ENCODE data around the gene SNX21. TPM values are rescaled to one million over a fixed set of nuclear protein-coding genes. Genes with fewer than 3 reads are reported as not detected.
"Not testable (repeated sequence)": the region's sequence is repeated elsewhere in the genome, so short reads cannot be mapped to it uniquely, and the experiment has no call there.

Gene SNX21
- total RNA-seq, 3 donors from 2014 or later (not counting 1 experiment from before 2014, with no cell fraction given) = 0.99 to 1.7 (median 1.2) TPM

- DNase-seq = no peak
- H3K27ac ChIP-seq (ENCODE audit: low read length) = no peak overlapping the region
- no peak overlapping the region for H3K4me3 Mint-ChIP-seq
Measured at GRCh38 chr20:45796337-45797065, 37.1 kb upstream of the SNX21 start.

GRCh38 chr20:45797510-45797909, 36.1 kb upstream of the SNX21 start:
- no CpG with 5 or more reads among the region's 1 CpG for WGBS (ENCODE audit: insufficient coverage)
- H3K9me3 Mint-ChIP-seq; intact Hi-C loops (cut with micrococcal nuclease); DNase-seq; ATAC-seq; H3K27me3 ChIP-seq (ENCODE audit: control insufficient read depth, insufficient read depth, low read length); H3K4me3 Mint-ChIP-seq; H3K9me3 ChIP-seq (ENCODE audit: control insufficient read depth, insufficient read depth, low read length); H3K27ac Mint-ChIP-seq; H3K4me3 ChIP-seq (ENCODE audit: low read length); H3K36me3 Mint-ChIP-seq; H3K27ac ChIP-seq (ENCODE audit: low read length); H3K27me3 Mint-ChIP-seq (ENCODE audit: low read depth in 2 of 2): not testable (repeated sequence)
- Histone ChIP-seq H3K36me3 (ENCODE audit: control insufficient read depth, insufficient read depth, low read length) (peaks cover 37% of the 10 kb centered on the region), H3K4me1 (ENCODE audit: control insufficient read depth, insufficient read depth, low read length) (peaks cover 15% of the 10 kb centered on the region)
- H3K4me1 Mint-ChIP-seq = peaks cover 16 to 21% of the 10 kb centered on the region in 2 donors

More at GRCh38 chr20:45796337-45797065, 37.1 kb upstream of the SNX21 start:
- Histone ChIP-seq H3K27me3 (ENCODE audit: control insufficient read depth, insufficient read depth, low read length) (no peaks in the 10 kb centered on the region), H3K36me3 (ENCODE audit: control insufficient read depth, insufficient read depth, low read length) (peaks cover 27% of the 10 kb centered on the region), H3K4me1 (ENCODE audit: control insufficient read depth, insufficient read depth, low read length) (peaks cover 22% of the 10 kb centered on the region), H3K4me3 (ENCODE audit: low read length) (no peak overlapping the region), H3K9me3 (ENCODE audit: control insufficient read depth, insufficient read depth, low read length) (no peaks in the 10 kb centered on the region)
- Mint-ChIP-seq H3K27me3 (ENCODE audit: low read depth in 2 of 2) (no peaks in the 10 kb centered on the region), H3K27ac (no peak overlapping the region), H3K4me1 (peaks cover 21 to 28% of the 10 kb centered on the region in 2 donors), H3K9me3 (no peaks in the 10 kb centered on the region), H3K36me3 (no peaks in the 10 kb centered on the region)
- TF ChIP-seq CTCF (IDR thresholded peaks at IDR 0.05) = no peak
- 96% methylated on average over 11 of the region's 11 CpGs for WGBS (ENCODE audit: insufficient coverage)
- intact Hi-C loops (cut with micrococcal nuclease) = no loop called here
- no peak for ATAC-seq

- ATAC-seq; H3K27ac ChIP-seq (ENCODE audit: low read length); DNase-seq; H3K4me3 Mint-ChIP-seq; H3K9me3 Mint-ChIP-seq; intact Hi-C loops (cut with micrococcal nuclease); H3K27me3 ChIP-seq (ENCODE audit: control insufficient read depth, insufficient read depth, low read length); H3K27ac Mint-ChIP-seq; H3K27me3 Mint-ChIP-seq (ENCODE audit: low read depth in 2 of 2); H3K36me3 Mint-ChIP-seq; H3K9me3 ChIP-seq (ENCODE audit: control insufficient read depth, insufficient read depth, low read length); H3K4me3 ChIP-seq (ENCODE audit: low read length): not testable (repeated sequence)
- WGBS (ENCODE audit: insufficient coverage) = 100% methylated on average over 2 of the region's 3 CpGs
- H3K36me3 ChIP-seq (ENCODE audit: control insufficient read depth, insufficient read depth, low read length) = peaks cover 40% of the 10 kb centered on the region
- peaks cover 11% of the 10 kb centered on the region for H3K4me1 ChIP-seq (ENCODE audit: control insufficient read depth, insufficient read depth, low read length)
- peaks cover 11 to 16% of the 10 kb centered on the region in 2 donors for H3K4me1 Mint-ChIP-seq
Measured at GRCh38 chr20:45797955-45798354, 35.6 kb upstream of the SNX21 start.

GRCh38 chr20:45798935-45799642, 34.5 kb upstream of the SNX21 start:
- no peak overlapping the region for H3K4me3 ChIP-seq (ENCODE audit: low read length)
- 39% methylated on average over 4 of the region's 4 CpGs for WGBS (ENCODE audit: insufficient coverage)
- H3K27ac ChIP-seq (ENCODE audit: low read length) = no peak overlapping the region
- peaks cover 5% of the 10 kb centered on the region for H3K36me3 Mint-ChIP-seq
- no peaks in the 10 kb centered on the region for H3K27me3 Mint-ChIP-seq (ENCODE audit: low read depth in 2 of 2)
- no peaks in the 10 kb centered on the region for H3K27me3 ChIP-seq (ENCODE audit: control insufficient read depth, insufficient read depth, low read length)
- ATAC-seq (peak; percentile 90 to 98 (median 98)), DNase-seq (peak; percentile 48 to 81)
- H3K9me3 ChIP-seq (ENCODE audit: control insufficient read depth, insufficient read depth, low read length) = no peaks in the 10 kb centered on the region
- H3K4me3 Mint-ChIP-seq = no peak overlapping the region
- peaks cover 10% of the 10 kb centered on the region for H3K4me1 ChIP-seq (ENCODE audit: control insufficient read depth, insufficient read depth, low read length)
- peaks cover 11 to 15% of the 10 kb centered on the region in 2 donors for H3K4me1 Mint-ChIP-seq
- H3K36me3 ChIP-seq (ENCODE audit: control insufficient read depth, insufficient read depth, low read length) = peaks cover 50% of the 10 kb centered on the region
- no peaks in the 10 kb centered on the region for H3K9me3 Mint-ChIP-seq
- intact Hi-C loops (cut with micrococcal nuclease) = loop anchor here (1.0 kb wide), 1 partner anchor 164 kb away; no protein-coding TSS in a partner anchor
- H3K27ac Mint-ChIP-seq = peak overlapping the region; percentile 0 to 6
- peak; percentile 84 for TF ChIP-seq CTCF (IDR thresholded peaks at IDR 0.05)

Measured in natural killer cell (primary cell).